Common myeloid progenitor, CD34-positive (primary cell): Measurements from ENCODE around the gene ELOA.

Experiments used
- CTCF ChIA-PET: fragments of 350-600 bp; sonication (Branson Sonifier 250); formaldehyde crosslinking; loops from one replicate; lab custom pipeline; 2021; ENCODE audit warnings: antibody characterized with exemption; lab: Charles Lee
- POLR2A ChIA-PET: fragments of 350-600 bp; sonication (Branson Sonifier 250); formaldehyde crosslinking; loops from one replicate; lab custom pipeline; 2021; ENCODE audit warnings: antibody characterized with exemption; lab: Charles Lee
- DNase-seq, 3 donors: peaks; one replicate each; pipeline versions ENCODE4 v3.0.0 to v3.0.0-alpha.2; 2013
- H3K27ac ChIP-seq, 2 experiments: 1 replicate in 1 of 2; 2 replicates in 1 of 2; pipeline ENCODE4 v1.7.0; 2013; ENCODE audit warnings: inconsistent platforms in 2 of 2, low read length in 2 of 2, mild to moderate bottlenecking in 2 of 2, low read depth in 1 of 2, moderate library complexity in 1 of 2; ENCODE audit not compliant: severe bottlenecking in 2 of 2, insufficient read depth in 1 of 2, poor library complexity in 1 of 2
- H3K27me3 ChIP-seq, 5 experiments: replicated peaks in 2 of 5; 1 replicate in 3 of 5; 2 replicates in 2 of 5; pipeline versions ENCODE4 v1.6.1 to v1.7.0; 2013; ENCODE audit warnings: low read length in 4 of 5, mild to moderate bottlenecking in 2 of 5, moderate library complexity in 2 of 5, inconsistent platforms in 1 of 5; ENCODE audit not compliant: insufficient read depth in 5 of 5, control insufficient read depth in 4 of 5
- H3K36me3 ChIP-seq, 4 experiments: 1 replicate in 2 of 4; 2 replicates in 2 of 4; pipeline versions ENCODE4 v1.6.1 to v1.7.0; 2013; ENCODE audit warnings: low read length in 3 of 4, control low read depth in 1 of 4, mild to moderate bottlenecking in 1 of 4; ENCODE audit not compliant: control insufficient read depth in 4 of 4, insufficient read depth in 4 of 4
- H3K4me1 ChIP-seq, 4 experiments: 1 replicate in 3 of 4; 2 replicates in 1 of 4; pipeline versions ENCODE4 v1.6.1 to v1.7.1; 2013; ENCODE audit warnings: low read length in 3 of 4, mild to moderate bottlenecking in 3 of 4, control low read depth in 1 of 4, inconsistent platforms in 1 of 4, moderate library complexity in 1 of 4; ENCODE audit not compliant: control insufficient read depth in 4 of 4, insufficient read depth in 4 of 4; ENCODE audit errors: control extremely low read depth in 1 of 4
- H3K4me3 ChIP-seq, 7 experiments: 1 replicate in 4 of 7; 2 replicates in 3 of 7; pipeline versions ENCODE4 v1.5.1 to v1.7.0; 2013; ENCODE audit warnings: mild to moderate bottlenecking in 7 of 7, low read length in 6 of 7, moderate library complexity in 6 of 7, inconsistent platforms in 2 of 7, low read depth in 2 of 7, control low read depth in 1 of 7; ENCODE audit not compliant: insufficient read depth in 4 of 7, control insufficient read depth in 1 of 7; ENCODE audit errors: extremely low read depth in 1 of 7
- H3K9me3 ChIP-seq, 5 experiments: 1 replicate in 4 of 5; 2 replicates in 1 of 5; pipeline versions ENCODE4 v1.6.1 to v1.7.1; 2013; ENCODE audit warnings: low read length in 4 of 5, mild to moderate bottlenecking in 2 of 5, inconsistent platforms in 1 of 5, low read depth in 1 of 5, moderate library complexity in 1 of 5; ENCODE audit not compliant: control insufficient read depth in 4 of 5, insufficient read depth in 2 of 5; ENCODE audit errors: control extremely low read depth in 1 of 5
- WGBS: methylation state at CpG from one replicate; pipeline ENCODE4 v1.1.5; 2013; ENCODE audit not compliant: insufficient coverage; 5-methylcytosine and 5-hydroxymethylcytosine counted together

The ELOA gene

DNA sequence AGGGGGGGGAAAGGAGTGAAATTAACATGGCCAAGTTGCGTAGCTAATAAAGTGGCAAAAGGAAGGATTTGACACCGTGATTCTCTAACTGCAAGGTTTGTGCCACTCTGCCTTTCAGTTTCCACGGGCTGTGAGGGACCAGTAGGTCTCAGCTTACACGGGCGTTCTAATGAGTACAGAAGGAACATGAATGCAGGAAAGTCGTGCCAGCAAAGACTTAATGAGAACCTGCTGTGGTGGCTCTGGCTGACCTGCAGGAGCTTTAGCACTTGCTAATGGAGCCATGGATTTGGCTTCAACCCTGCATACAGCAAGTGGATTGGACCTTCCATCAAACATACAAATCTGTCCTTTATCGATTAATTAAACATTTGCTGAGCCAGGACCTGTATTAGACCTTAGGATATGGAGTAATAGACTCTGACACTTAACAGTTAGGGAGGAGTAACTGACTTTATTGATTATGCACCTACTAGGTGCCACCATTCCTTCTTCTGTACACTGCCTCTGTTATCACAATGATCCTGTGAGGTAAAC lies 19.8 kb downstream of the ELOA start:
- no peaks in the 10 kb centered on the region for H3K4me1 ChIP-seq
- ChIA-PET POLR2A (no interaction called here), CTCF (interaction anchor here (0.8 to 2.1 kb wide), 4 partner anchors 8 to 154 kb away, joined by 3 to 5 read pairs (median 5); no protein-coding TSS in a partner anchor)
- no peaks in the 10 kb centered on the region for H3K9me3 ChIP-seq
- DNase-seq, result no peak
- whole genome bisulfite sequencing, result 94% methylated on average over 6 of the region's 7 CpGs
- no peak overlapping the region for H3K4me3 ChIP-seq
- peaks cover 9 to 69% (median 42%) of the 10 kb centered on the region in 4 experiments for H3K36me3 ChIP-seq
- H3K27ac ChIP-seq, result no peak overlapping the region
- H3K27me3 ChIP-seq, result no peaks in the 10 kb centered on the region

GRCh38 chr1:23768733-23769132 lies 25.5 kb downstream of the ELOA start:
- H3K27ac ChIP-seq, result no peak overlapping the region
- H3K4me1 ChIP-seq, result peaks cover 0 to 5% (median 3%) of the 10 kb centered on the region in 4 experiments
- CTCF ChIA-PET, result no interaction called here
- H3K9me3 ChIP-seq, result no peaks in the 10 kb centered on the region
- peaks cover 0 to 35% (median 16%) of the 10 kb centered on the region in 4 experiments for H3K36me3 ChIP-seq
- POLR2A ChIA-PET, result no interaction called here
- no peak overlapping the region for H3K4me3 ChIP-seq
- 100% methylated on average over 4 of the region's 5 CpGs for WGBS
- no peak for DNase-seq
- H3K27me3 ChIP-seq, result no peaks in the 10 kb centered on the region

- WGBS, result 25% methylated on average over 7 of the region's 14 CpGs
- peak overlapping the region in 1 of 2 experiments; percentile 29 for H3K27ac ChIP-seq
- ChIA-PET POLR2A (interaction anchor here (0.7 to 1.0 kb wide), 3 partner anchors 26 to 37 kb away, joined by 3 to 13 read pairs (median 6); no protein-coding TSS in a partner anchor), CTCF (interaction anchor here (0.7 to 2.6 kb wide), 24 partner anchors 8 to 148 kb away, joined by 3 to 24 read pairs (median 4); partner anchors contain the start of genes GALE and HMGCL)
- peaks cover 3 to 11% (median 8%) of the 10 kb centered on the region in 4 experiments for H3K4me1 ChIP-seq
- H3K9me3 ChIP-seq, result no peaks in the 10 kb centered on the region
- peaks cover 0 to 20% (median 12%) of the 10 kb centered on the region in 4 experiments for H3K36me3 ChIP-seq
- no peak overlapping the region for H3K4me3 ChIP-seq
- no peaks in the 10 kb centered on the region for H3K27me3 ChIP-seq
- peak; percentile 76 to 87 (median 81) for DNase-seq
These were observed 29.0 kb downstream of the ELOA start for GRCh38 chr1:23772049-23772853.

- Histone ChIP-seq H3K36me3 (peaks cover 0 to 16% (median 10%) of the 10 kb centered on the region in 4 experiments), H3K4me1 (peaks cover 6 to 16% (median 11%) of the 10 kb centered on the region in 4 experiments), H3K27me3 (no peaks in the 10 kb centered on the region), H3K9me3 (no peaks in the 10 kb centered on the region), H3K4me3 (no peak overlapping the region), H3K27ac (peak overlapping the region in 1 of 2 experiments; percentile 29)
- no peak for DNase-seq
- WGBS, result 93% methylated on average over 7 of the region's 10 CpGs
- POLR2A ChIA-PET, result no interaction called here
- CTCF ChIA-PET, result no interaction called here
These were observed 29.6 kb downstream of the ELOA start for GRCh38 chr1:23772854-23773242.

- Histone ChIP-seq H3K36me3 (peaks cover 0 to 4% (median 3%) of the 10 kb centered on the region in 4 experiments), H3K4me3 (no peak overlapping the region), H3K27ac (no peak overlapping the region), H3K4me1 (peaks cover 11 to 25% (median 18%) of the 10 kb centered on the region in 4 experiments), H3K27me3 (no peaks in the 10 kb centered on the region), H3K9me3 (no peaks in the 10 kb centered on the region)
- CTCF ChIA-PET, result interaction anchor here (0.9 to 4.7 kb wide), 10 partner anchors 8 to 142 kb away, joined by 3 to 28 read pairs (median 4); partner anchors contain the start of genes GALE and LYPLA2
- WGBS, result 81% methylated on average over 3 of the region's 6 CpGs
- POLR2A ChIA-PET, result no interaction called here
- DNase-seq, result no peak
These were observed 31.1 kb downstream of the ELOA start for GRCh38 chr1:23774174-23774880.

DNA sequence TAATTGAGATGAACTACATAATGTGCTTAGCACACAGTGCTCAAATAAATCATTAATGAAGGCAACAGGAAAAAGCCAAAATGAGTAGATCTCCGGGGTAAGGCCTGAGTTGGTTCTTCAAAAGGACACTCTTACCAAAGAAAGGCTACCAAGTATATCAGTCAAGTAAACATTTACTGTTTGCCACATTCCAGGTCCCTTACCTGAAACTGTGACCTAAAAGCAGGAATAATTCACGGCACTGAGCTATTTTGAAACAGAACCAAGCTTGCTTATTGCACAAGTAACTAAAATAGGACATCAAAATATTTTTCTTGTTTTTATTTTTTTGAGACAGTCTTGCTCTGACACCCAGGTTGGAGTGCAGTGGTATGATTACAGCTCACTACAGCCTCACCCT lies 32.9 kb downstream of the ELOA start:
- ChIA-PET POLR2A (interaction anchor here (1.0 kb wide), 1 partner anchor 32 kb away, joined by 7 read pairs; no protein-coding TSS in a partner anchor), CTCF (interaction anchor here (1.2 to 4.7 kb wide), 6 partner anchors 10 to 140 kb away, joined by 3 to 28 read pairs (median 8); partner anchors contain the start of gene GALE)
- H3K4me1 ChIP-seq, result peaks cover 13 to 34% (median 21%) of the 10 kb centered on the region in 4 experiments

More for the DNA sequence above, 32.9 kb downstream of the ELOA start:
- no peak overlapping the region for H3K4me3 ChIP-seq
- peaks cover 0 to 7% (median 3%) of the 10 kb centered on the region in 4 experiments for H3K36me3 ChIP-seq
- no peaks in the 10 kb centered on the region for H3K27me3 ChIP-seq
- no peaks in the 10 kb centered on the region for H3K9me3 ChIP-seq
- no peak for DNase-seq
- 52% methylated on average over 2 of the region's 2 CpGs for WGBS
- no peak overlapping the region for H3K27ac ChIP-seq
